ENCODE data around the gene UBE2V1. TPM values are rescaled to one million over a fixed set of nuclear protein-coding genes. Genes with fewer than 3 reads are reported as not detected.
"Not testable (repeated sequence)": the region's sequence is repeated elsewhere in the genome, so short reads cannot be mapped to it uniquely, and the experiment has no call there.

The UBE2V1 gene
- total RNA-seq, 3 donors from 2014 or later, result 90.1 to 94.4 (median 94.1) TPM

- Histone ChIP-seq H3K4me3 (no peak overlapping the region), H3K4me1 (ENCODE audit: low read depth) (peaks cover 55% of the 10 kb centered on the region), H3K36me3 (ENCODE audit: low read depth) (no peaks in the 10 kb centered on the region), H3K9me3 (no peaks in the 10 kb centered on the region)
- ATAC-seq, result no peak
- DNase-seq, result no peak
- TF ChIP-seq CTCF (IDR thresholded peaks at IDR 0.05), result no peak
- intact Hi-C loops (cut with DNase I, micrococcal nuclease), result no loop called here
Measured at GRCh38 chr20:50111120-50111828, 1.7 kb downstream of the UBE2V1 start.

- Histone ChIP-seq H3K4me3 (no peak overlapping the region), H3K9me3 (no peaks in the 10 kb centered on the region), H3K4me1 (ENCODE audit: low read depth) (peaks cover 58% of the 10 kb centered on the region), H3K36me3 (ENCODE audit: low read depth) (no peaks in the 10 kb centered on the region)
- ATAC-seq (peak; percentile 62), DNase-seq (peak in 1 of 3 donors; percentile 57)
- TF ChIP-seq CTCF (IDR thresholded peaks at IDR 0.05), result no peak
- intact Hi-C loops (cut with DNase I, micrococcal nuclease), result no loop called here
Measured at GRCh38 chr20:50110141-50111047, 2.6 kb downstream of the UBE2V1 start.

- Histone ChIP-seq H3K4me1 (ENCODE audit: low read depth) (peaks cover 55% of the 10 kb centered on the region), H3K36me3 (ENCODE audit: low read depth) (no peaks in the 10 kb centered on the region), H3K4me3 (no peak overlapping the region), H3K9me3 (no peaks in the 10 kb centered on the region)
- no peak for ATAC-seq
- no peak for TF ChIP-seq CTCF (IDR thresholded peaks at IDR 0.05)
- intact Hi-C loops (cut with DNase I, micrococcal nuclease), result no loop called here
- DNase-seq, result no peak
Measured at GRCh38 chr20:50108556-50109235, 4.3 kb downstream of the UBE2V1 start.

- no peaks in the 10 kb centered on the region for H3K36me3 ChIP-seq (ENCODE audit: low read depth)
- intact Hi-C loops (cut with DNase I, micrococcal nuclease), result no loop called here
- ATAC-seq (no peak), DNase-seq (no peak)
- H3K4me3 ChIP-seq, result no peak overlapping the region
- peaks cover 50% of the 10 kb centered on the region for H3K4me1 ChIP-seq (ENCODE audit: low read depth)
- no peaks in the 10 kb centered on the region for H3K9me3 ChIP-seq
- no peak for TF ChIP-seq CTCF (IDR thresholded peaks at IDR 0.05)
Measured at GRCh38 chr20:50107796-50108331, 5.1 kb downstream of the UBE2V1 start.

- H3K4me1 ChIP-seq (ENCODE audit: low read depth), result peaks cover 50% of the 10 kb centered on the region
- no peak overlapping the region for H3K4me3 ChIP-seq
- no peaks in the 10 kb centered on the region for H3K36me3 ChIP-seq (ENCODE audit: low read depth)
- intact Hi-C loops (cut with DNase I, micrococcal nuclease), result no loop called here
- ATAC-seq (no peak), DNase-seq (no peak)
- no peak for TF ChIP-seq CTCF (IDR thresholded peaks at IDR 0.05)
- no peaks in the 10 kb centered on the region for H3K9me3 ChIP-seq
Measured at GRCh38 chr20:50107086-50107660, 5.8 kb downstream of the UBE2V1 start.

GRCh38 chr20:50106669-50107068 lies 6.3 kb downstream of the UBE2V1 start:
- H3K9me3 ChIP-seq; H3K36me3 ChIP-seq (ENCODE audit: low read depth); DNase-seq; H3K4me3 ChIP-seq; ATAC-seq; intact Hi-C loops (cut with DNase I, micrococcal nuclease): not testable (repeated sequence)
- peaks cover 49% of the 10 kb centered on the region for H3K4me1 ChIP-seq (ENCODE audit: low read depth)

- ATAC-seq, result peak; percentile 88
- peaks cover 31% of the 10 kb centered on the region for H3K4me1 ChIP-seq (ENCODE audit: low read depth)
- intact Hi-C loops (cut with DNase I, micrococcal nuclease); H3K9me3 ChIP-seq; DNase-seq; H3K4me3 ChIP-seq; H3K36me3 ChIP-seq (ENCODE audit: low read depth): not testable (repeated sequence)
Measured at GRCh38 chr20:50103464-50104107, 9.4 kb downstream of the UBE2V1 start.

All from mucosa of descending colon (tissue), 3 donors.